DOHH2 (cell line): ENCODE measurements around the gene TES.

Source experiments
- H3F3A ChIP-seq: fragments of 200-600 bp; sonication (generic), shearing (Covaris generic); 2 replicates; pipeline ENCODE4 v1.6.0; 2016; ENCODE audit warnings: antibody characterized with exemption, mild to moderate bottlenecking; ENCODE audit not compliant: control insufficient read depth, insufficient read depth
- H3K27ac ChIP-seq: fragments of 200-600 bp; sonication (generic); 2 replicates; pipeline ENCODE4 v1.5.1; 2014; ENCODE audit warnings: low read depth, mild to moderate bottlenecking, low read length, moderate library complexity
- H3K27me3 ChIP-seq: fragments of 200-600 bp; sonication (generic); 2 replicates; pipeline ENCODE4 v1.6.1; 2014; ENCODE audit warnings: mild to moderate bottlenecking, low read length, mixed read lengths; ENCODE audit not compliant: control insufficient read depth
- H3K36me3 ChIP-seq: fragments of 200-600 bp; sonication (generic); 2 replicates; pipeline ENCODE4 v1.6.1; 2014; ENCODE audit warnings: mild to moderate bottlenecking, low read length, moderate library complexity, mixed read lengths; ENCODE audit not compliant: control insufficient read depth
- H3K4me1 ChIP-seq: fragments of 200-600 bp; sonication (generic); 2 replicates; pipeline ENCODE4 v1.6.1; 2014; ENCODE audit warnings: mild to moderate bottlenecking, low read length, mixed read lengths; ENCODE audit not compliant: control insufficient read depth
- H3K4me2 ChIP-seq: fragments of 200-600 bp; sonication (generic); 2 replicates; pipeline ENCODE4 v1.6.0; 2014; ENCODE audit warnings: mild to moderate bottlenecking, low read length, moderate library complexity
- H3K4me3 ChIP-seq: fragments of 200-600 bp; sonication (generic); 2 replicates; pipeline ENCODE4 v1.5.1; 2014; ENCODE audit warnings: mild to moderate bottlenecking, low read length, mixed read lengths
- H3K79me2 ChIP-seq: fragments of 200-600 bp; sonication (generic); 2 replicates; pipeline ENCODE4 v1.6.1; 2014; ENCODE audit warnings: mild to moderate bottlenecking, low read length, mixed read lengths; ENCODE audit not compliant: control insufficient read depth
- H3K9me2 ChIP-seq: fragments of 200-600 bp; sonication (generic); replicated peaks from 2 replicates; pipeline ENCODE4 v1.6.1; 2014; ENCODE audit warnings: mild to moderate bottlenecking, low read length, mixed read lengths; ENCODE audit not compliant: control insufficient read depth
- H3K9me3 ChIP-seq: fragments of 200-600 bp; sonication (generic); 2 replicates; pipeline ENCODE4 v1.6.1; 2014; ENCODE audit warnings: antibody characterized with exemption, low read length, mixed read lengths; ENCODE audit not compliant: control insufficient read depth, insufficient read depth
- H4K20me1 ChIP-seq: fragments of 200-600 bp; sonication (generic); 2 replicates; pipeline ENCODE4 v1.6.0; 2014; ENCODE audit warnings: low read depth, mild to moderate bottlenecking, antibody characterized with exemption, low read length, moderate library complexity; ENCODE audit not compliant: control insufficient read depth, insufficient read depth
- CTCF ChIP-seq: fragments of 200-600 bp; sonication (generic); IDR thresholded peaks from one replicate; pipeline ENCODE4 v1.5.1; 2014; ENCODE audit warnings: antibody characterized with exemption, mild to moderate bottlenecking, low read depth, low read length; ENCODE audit not compliant: poor library complexity, severe bottlenecking
- EZH2phosphoT487 ChIP-seq: fragments of 200-600 bp; sonication (generic); IDR thresholded peaks from 2 replicates; pipeline ENCODE4 v1.6.1; 2017; ENCODE audit warnings: borderline replicate concordance, mild to moderate bottlenecking, antibody characterized with exemption, low read length, moderate library complexity, mixed read lengths

TES gene

GRCh38 chr7:116231949-116232348, 21.6 kb downstream of the TES start:
- Histone ChIP-seq H3K9me3 (no peaks in the 10 kb centered on the region), H3K36me3 (peaks cover 7% of the 10 kb centered on the region; the same call in 1 of the 2 replicates), H3F3A (0 out of 2 replicates have a peak, but pooled peaks cover 3% of the 10 kb centered on the region), H3K27me3 (no peaks in the 10 kb centered on the region), H3K79me2 (peaks cover 59% of the 10 kb centered on the region), H3K4me3 (no peak overlapping the region), H3K4me2 (no peak overlapping the region), H3K27ac (no peak overlapping the region), H3K4me1 (no peaks in the 10 kb centered on the region), H3K9me2 (no peaks in the 10 kb centered on the region), H4K20me1 (0 out of 2 replicates have a peak, but pooled peaks cover 10% of the 10 kb centered on the region)
- TF ChIP-seq EZH2phosphoT487 = no peak
- no peak for TF ChIP-seq CTCF

GRCh38 chr7:116232350-116232749, 22.0 kb downstream of the TES start:
- Histone ChIP-seq H3K27ac (no peak overlapping the region), H3F3A (0 out of 2 replicates have a peak, but pooled peaks cover 3% of the 10 kb centered on the region), H3K4me1 (no peaks in the 10 kb centered on the region), H3K9me3 (no peaks in the 10 kb centered on the region), H3K27me3 (no peaks in the 10 kb centered on the region), H3K4me2 (no peak overlapping the region), H3K79me2 (peaks cover 56% of the 10 kb centered on the region), H4K20me1 (0 out of 2 replicates have a peak, but pooled peaks cover 10% of the 10 kb centered on the region), H3K4me3 (no peak overlapping the region), H3K9me2 (no peaks in the 10 kb centered on the region), H3K36me3 (peaks cover 8% of the 10 kb centered on the region; the same call in 1 of the 2 replicates)
- TF ChIP-seq CTCF (no peak), EZH2phosphoT487 (no peak)

GRCh38 chr7:116232920-116233319, 22.6 kb downstream of the TES start:
- H3K4me3 ChIP-seq = no peak overlapping the region
- no peaks in the 10 kb centered on the region for H3K27me3 ChIP-seq
- no peak overlapping the region for H3K27ac ChIP-seq
- H3K36me3 ChIP-seq = peaks cover 14% of the 10 kb centered on the region; the same call in 1 of the 2 replicates
- no peak overlapping the region for H3K4me2 ChIP-seq
- H3K4me1 ChIP-seq = no peaks in the 10 kb centered on the region
- peaks cover 50% of the 10 kb centered on the region for H3K79me2 ChIP-seq
- TF ChIP-seq CTCF = no peak
- no peak for TF ChIP-seq EZH2phosphoT487
- no peaks in the 10 kb centered on the region for H3K9me2 ChIP-seq
- no peaks in the 10 kb centered on the region for H3K9me3 ChIP-seq
- H4K20me1 ChIP-seq = 0 out of 2 replicates have a peak, but pooled peaks cover 7% of the 10 kb centered on the region
- H3F3A ChIP-seq = 0 out of 2 replicates have a peak, but pooled peaks cover 3% of the 10 kb centered on the region
